C4-2B (cell line): ENCODE measurements around the gene TEAD3.

Experiments
- H3K27ac ChIP-seq: fragments of 450-650 bp; 2 replicates; pipeline ENCODE4 v1.5.1; 2017
- ZFX ChIP-seq: fragments of 450-650 bp; IDR thresholded peaks from 2 replicates; pipeline ENCODE4 v1.6.1; 2017
- TF ChIP-seq, protein P1 (sequence below): fragments of 450-650 bp; conservative IDR thresholded peaks from 2 replicates; pipeline ENCODE4 v1.5.1; 2017; ENCODE audit warnings: mild to moderate bottlenecking

TEAD3 gene

DNA sequence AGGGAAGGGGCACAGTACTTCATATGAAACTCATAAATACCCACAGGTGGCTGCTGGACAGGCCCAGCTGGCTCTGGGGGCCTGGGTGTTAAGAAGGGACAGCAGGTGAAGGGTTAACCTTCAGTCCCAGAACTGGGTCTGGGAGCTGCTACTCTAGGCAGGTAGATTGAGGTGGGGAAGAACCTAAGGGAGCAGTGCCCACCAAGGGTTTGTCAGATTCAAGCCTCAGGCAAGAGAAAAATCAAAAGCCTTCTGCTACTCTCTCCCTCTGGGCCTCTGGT lies 23.1 kb downstream of the TEAD3 start:
- TF ChIP-seq, protein P1, sequence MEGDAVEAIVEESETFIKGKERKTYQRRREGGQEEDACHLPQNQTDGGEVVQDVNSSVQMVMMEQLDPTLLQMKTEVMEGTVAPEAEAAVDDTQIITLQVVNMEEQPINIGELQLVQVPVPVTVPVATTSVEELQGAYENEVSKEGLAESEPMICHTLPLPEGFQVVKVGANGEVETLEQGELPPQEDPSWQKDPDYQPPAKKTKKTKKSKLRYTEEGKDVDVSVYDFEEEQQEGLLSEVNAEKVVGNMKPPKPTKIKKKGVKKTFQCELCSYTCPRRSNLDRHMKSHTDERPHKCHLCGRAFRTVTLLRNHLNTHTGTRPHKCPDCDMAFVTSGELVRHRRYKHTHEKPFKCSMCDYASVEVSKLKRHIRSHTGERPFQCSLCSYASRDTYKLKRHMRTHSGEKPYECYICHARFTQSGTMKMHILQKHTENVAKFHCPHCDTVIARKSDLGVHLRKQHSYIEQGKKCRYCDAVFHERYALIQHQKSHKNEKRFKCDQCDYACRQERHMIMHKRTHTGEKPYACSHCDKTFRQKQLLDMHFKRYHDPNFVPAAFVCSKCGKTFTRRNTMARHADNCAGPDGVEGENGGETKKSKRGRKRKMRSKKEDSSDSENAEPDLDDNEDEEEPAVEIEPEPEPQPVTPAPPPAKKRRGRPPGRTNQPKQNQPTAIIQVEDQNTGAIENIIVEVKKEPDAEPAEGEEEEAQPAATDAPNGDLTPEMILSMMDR, result no peak
- TF ChIP-seq ZFX, result no peak
- no peak overlapping the region for H3K27ac ChIP-seq

GRCh38 chr6:35473075-35473849 lies 23.6 kb downstream of the TEAD3 start:
- TF ChIP-seq ZFX, result no peak
- TF ChIP-seq, protein P1, result no peak
- no peak overlapping the region for H3K27ac ChIP-seq

DNA sequence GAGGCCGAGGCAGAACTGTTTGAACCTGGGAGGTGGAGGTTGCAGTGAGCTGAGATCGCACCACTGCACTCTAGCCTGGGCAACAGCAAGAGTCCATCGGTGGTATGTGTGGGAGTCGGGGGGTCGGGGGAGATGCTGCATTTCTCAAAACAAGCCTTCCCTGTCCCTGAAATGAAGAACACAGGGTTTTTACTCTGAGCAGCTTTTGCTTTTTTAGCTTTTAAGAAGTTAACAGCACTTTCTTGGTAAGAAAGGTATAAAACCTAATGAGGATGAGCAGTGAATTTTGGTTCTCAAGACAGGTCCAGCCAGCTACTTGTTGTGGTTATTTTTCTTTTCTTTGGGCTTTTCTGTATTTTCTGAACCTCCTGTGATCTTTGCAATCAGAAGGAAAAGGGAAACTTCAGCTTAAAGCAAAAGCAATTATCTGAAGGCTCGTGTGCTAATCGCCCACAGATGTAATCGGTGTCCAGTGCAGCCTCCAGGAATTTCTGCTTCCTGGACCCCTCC lies 25.0 kb downstream of the TEAD3 start:
- peak overlapping the region; percentile 14 for H3K27ac ChIP-seq

GRCh38 chr6:35470663-35471120 lies 26.2 kb downstream of the TEAD3 start:
- peak overlapping the region; percentile 98 for H3K27ac ChIP-seq
- TF ChIP-seq ZFX, result no peak
- TF ChIP-seq, protein P1, result no peak

More for the DNA sequence above, 25.0 kb downstream of the TEAD3 start:
- TF ChIP-seq ZFX, result no peak
- TF ChIP-seq, protein P1, result no peak

DNA sequence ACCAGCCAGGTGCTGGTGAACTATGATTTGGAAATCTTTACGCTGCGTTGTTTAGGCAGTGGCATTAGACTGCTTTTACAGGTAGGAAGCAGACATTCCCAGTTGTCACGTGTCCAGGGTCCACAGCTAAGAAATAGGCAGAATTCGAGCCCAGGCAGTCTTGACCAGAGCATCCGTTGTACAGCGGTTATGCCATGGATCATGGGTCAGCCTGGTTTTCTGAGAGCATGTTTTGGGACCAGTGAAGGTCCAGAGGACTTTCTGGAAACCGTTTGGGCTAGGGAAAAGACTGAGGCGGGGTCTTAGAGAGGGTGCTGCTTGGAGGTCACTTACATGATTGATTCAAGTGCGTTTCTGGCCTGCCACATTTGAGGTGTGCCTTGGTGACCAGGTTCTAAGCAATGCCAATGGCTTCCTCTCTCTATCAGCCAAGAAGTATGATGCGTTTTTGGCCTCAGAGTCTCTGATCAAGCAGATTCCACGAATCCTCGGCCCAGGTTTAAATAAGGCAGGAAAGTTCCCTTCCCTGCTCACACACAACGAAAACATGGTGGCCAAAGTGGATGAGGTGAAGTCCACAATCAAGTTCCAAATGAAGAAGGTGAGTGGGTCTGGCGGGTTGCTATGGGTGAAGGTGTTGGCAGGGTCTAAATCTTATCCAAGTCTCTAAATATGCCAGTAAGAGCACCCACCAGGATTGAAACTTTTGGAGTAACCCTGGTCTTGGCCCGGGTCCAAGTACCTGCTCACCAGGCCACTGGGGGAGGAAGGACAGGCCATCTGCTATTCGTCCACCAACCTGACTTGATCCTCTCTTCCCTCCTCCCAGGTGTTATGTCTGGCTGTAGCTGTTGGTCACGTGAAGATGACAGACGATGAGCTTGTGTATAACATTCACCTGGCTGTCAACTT lies 26.9 kb downstream of the TEAD3 start:
- no peak for TF ChIP-seq ZFX
- TF ChIP-seq, protein P1, result no peak
- peak overlapping the region; percentile 98 for H3K27ac ChIP-seq

GRCh38 chr6:35468980-35469750 lies 27.7 kb downstream of the TEAD3 start:
- peak overlapping the region; percentile 98 for H3K27ac ChIP-seq
- TF ChIP-seq, protein P1, result no peak
- TF ChIP-seq ZFX, result no peak
